ENCODE data around the gene CACNA1G. TPM values are rescaled to one million over a fixed set of nuclear protein-coding genes. Genes with fewer than 3 reads are reported as not detected.

The CACNA1G gene
- total and polyA plus RNA-seq, 2 donors from 2014 or later: 0.06 TPM; not detected in 1

DNA sequence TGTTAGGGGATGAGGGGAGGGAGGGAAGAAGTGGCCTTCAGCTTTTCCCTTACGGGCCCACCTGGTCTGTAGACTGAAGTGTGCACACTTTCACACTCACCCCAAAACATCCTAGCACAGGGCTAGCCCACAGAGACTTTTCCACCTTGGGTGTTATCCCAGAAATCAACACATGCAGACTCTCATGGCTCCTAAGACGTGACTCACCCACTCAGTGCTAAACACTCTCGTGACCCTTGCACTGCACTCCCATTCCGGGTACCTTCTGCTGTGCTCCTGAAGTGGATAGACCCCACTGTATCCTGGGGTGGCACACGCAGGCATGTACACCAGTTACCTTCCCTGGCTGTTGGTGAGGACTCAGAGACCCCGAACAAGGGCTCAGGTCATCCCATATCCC lies 51.1 kb downstream of the CACNA1G start:
- Histone ChIP-seq H3K36me3 (ENCODE audit: control insufficient read depth in 2 of 3, insufficient read depth in 3 of 3, low read length in 3 of 3) (no peaks in the 10 kb centered on the region), H3K4me3 (ENCODE audit: low read length in 3 of 3) (no peak overlapping the region), H3K4me1 (ENCODE audit: control insufficient read depth in 2 of 3, insufficient read depth in 2 of 3, low read depth in 1 of 3, low read length in 3 of 3) (no peaks in the 10 kb centered on the region), H3K27ac (ENCODE audit: low read depth in 2 of 2, low read length in 2 of 2) (no peak overlapping the region), H3K9me3 (ENCODE audit: control insufficient read depth in 2 of 3, insufficient read depth in 1 of 3, low read length in 3 of 3) (no peaks in the 10 kb centered on the region), H3K9ac (ENCODE audit: low read length in 3 of 3) (no peak overlapping the region), H3K27me3 (ENCODE audit: control insufficient read depth, insufficient read depth, low read length) (no peaks in the 10 kb centered on the region)
- FAIRE-seq (no peak), DNase-seq (no peak)
- intact Hi-C loops (cut with DNase I): no loop called here
- no peak for TF ChIP-seq CTCF (IDR thresholded peaks at IDR 0.05; ENCODE audit: borderline replicate concordance, extremely low read depth, insufficient read depth)

GRCh38 chr17:50612281-50612680 lies 51.8 kb downstream of the CACNA1G start:
- Histone ChIP-seq H3K27me3 (ENCODE audit: control insufficient read depth, insufficient read depth, low read length) (no peaks in the 10 kb centered on the region), H3K36me3 (ENCODE audit: control insufficient read depth in 2 of 3, insufficient read depth in 3 of 3, low read length in 3 of 3) (no peaks in the 10 kb centered on the region), H3K9me3 (ENCODE audit: control insufficient read depth in 2 of 3, insufficient read depth in 1 of 3, low read length in 3 of 3) (no peaks in the 10 kb centered on the region), H3K9ac (ENCODE audit: low read length in 3 of 3) (no peak overlapping the region), H3K4me1 (ENCODE audit: control insufficient read depth in 2 of 3, insufficient read depth in 2 of 3, low read depth in 1 of 3, low read length in 3 of 3) (no peaks in the 10 kb centered on the region), H3K27ac (ENCODE audit: low read depth in 2 of 2, low read length in 2 of 2) (no peak overlapping the region), H3K4me3 (ENCODE audit: low read length in 3 of 3) (no peak overlapping the region)
- TF ChIP-seq CTCF (IDR thresholded peaks at IDR 0.05; ENCODE audit: borderline replicate concordance, extremely low read depth, insufficient read depth): no peak
- FAIRE-seq: no peak
- no peak for DNase-seq
- intact Hi-C loops (cut with DNase I): no loop called here

DNA sequence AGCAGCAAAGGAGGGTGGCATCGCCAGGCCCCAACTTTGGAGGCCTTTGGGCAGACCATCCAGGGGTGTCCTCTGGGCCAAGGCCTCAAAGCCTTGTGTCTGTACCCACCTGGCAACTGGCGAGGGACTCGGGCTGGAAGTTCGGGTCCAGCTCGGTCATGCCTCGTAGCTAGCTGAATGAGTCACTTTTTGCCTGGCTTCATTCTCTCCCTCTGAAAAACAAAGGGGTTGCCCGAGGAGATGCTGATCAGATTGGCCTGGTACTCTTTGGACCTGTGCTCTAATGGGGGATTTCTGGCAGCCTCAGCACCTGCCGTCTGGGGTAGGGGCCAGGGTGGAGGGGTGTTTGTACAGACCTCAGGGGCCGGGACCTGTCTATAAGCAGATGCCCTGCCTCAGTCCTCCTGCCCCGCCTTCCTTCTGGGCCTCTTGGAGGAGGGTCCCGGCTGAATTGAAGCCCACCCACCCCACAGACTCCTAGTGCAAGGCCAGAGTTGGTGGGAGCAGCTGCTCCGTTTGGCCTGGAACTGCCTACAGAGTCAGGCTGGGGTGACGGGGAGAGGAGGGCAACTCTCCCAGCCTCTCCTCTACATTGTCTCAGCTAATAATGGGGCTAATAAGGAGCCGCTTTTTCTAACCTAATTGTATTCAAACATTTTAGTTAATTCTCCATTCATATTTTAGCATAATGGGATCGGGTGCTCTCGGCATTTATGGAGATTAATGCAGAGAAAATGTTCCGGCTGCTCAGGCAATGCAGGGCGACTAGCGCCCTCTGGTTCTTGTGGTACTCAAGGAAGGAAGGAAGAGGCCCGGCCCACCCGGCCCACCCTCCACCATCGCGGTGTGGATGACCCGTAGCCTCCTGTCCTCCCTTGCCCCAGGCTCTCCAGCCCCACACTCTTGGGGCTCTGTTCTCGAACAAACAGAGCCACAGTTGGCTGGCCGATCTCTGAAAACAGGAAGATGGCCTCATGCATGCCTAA lies 52.8 kb downstream of the CACNA1G start:
- Histone ChIP-seq H3K36me3 (ENCODE audit: control insufficient read depth in 2 of 3, insufficient read depth in 3 of 3, low read length in 3 of 3) (no peaks in the 10 kb centered on the region), H3K9ac (ENCODE audit: low read length in 3 of 3) (no peak overlapping the region), H3K4me3 (ENCODE audit: low read length in 3 of 3) (no peak overlapping the region), H3K27me3 (ENCODE audit: control insufficient read depth, insufficient read depth, low read length) (no peaks in the 10 kb centered on the region), H3K9me3 (ENCODE audit: control insufficient read depth in 2 of 3, insufficient read depth in 1 of 3, low read length in 3 of 3) (no peaks in the 10 kb centered on the region), H3K4me1 (ENCODE audit: control insufficient read depth in 2 of 3, insufficient read depth in 2 of 3, low read depth in 1 of 3, low read length in 3 of 3) (no peaks in the 10 kb centered on the region), H3K27ac (ENCODE audit: low read depth in 2 of 2, low read length in 2 of 2) (no peak overlapping the region)
- no peak for FAIRE-seq
- DNase-seq: no peak
- intact Hi-C loops (cut with DNase I): no loop called here
- no peak for TF ChIP-seq CTCF (IDR thresholded peaks at IDR 0.05; ENCODE audit: borderline replicate concordance, extremely low read depth, insufficient read depth)

Measured in kidney (tissue), 14 donors.